Duodenal mucosa (tissue), 2 donors: ENCODE data around the gene PITPNM3.

ENCODE experiments used
- H3K27ac ChIP-seq: one replicate; pipeline ENCODE4 v1.7.0; 2013; ENCODE audit warnings: low read depth, low read length
- H3K27me3 ChIP-seq, 2 donors: one replicate each; pipeline ENCODE4 v1.7.0; 2013; ENCODE audit warnings: low read length in 2 of 2, control low read depth in 1 of 2; ENCODE audit not compliant: insufficient read depth in 2 of 2, control insufficient read depth in 1 of 2
- H3K36me3 ChIP-seq, 2 donors: one replicate each; pipeline ENCODE4 v1.7.0; 2013; ENCODE audit warnings: low read length in 2 of 2, control low read depth in 1 of 2; ENCODE audit not compliant: insufficient read depth in 2 of 2, control insufficient read depth in 1 of 2
- H3K4me1 ChIP-seq, 2 donors: one replicate each; pipeline ENCODE4 v1.7.0; 2013; ENCODE audit warnings: low read length in 2 of 2, control low read depth in 1 of 2; ENCODE audit not compliant: insufficient read depth in 2 of 2, control insufficient read depth in 1 of 2
- H3K4me3 ChIP-seq, 2 donors: one replicate each; pipeline ENCODE4 v1.7.0; 2013; ENCODE audit warnings: low read length in 2 of 2, low read depth in 1 of 2
- H3K9ac ChIP-seq, 2 donors: one replicate each; pipeline ENCODE4 v1.7.0; 2013; ENCODE audit warnings: low read length in 2 of 2, low read depth in 1 of 2
- H3K9me3 ChIP-seq, 2 donors: one replicate each; pipeline ENCODE4 v1.7.0; 2013; ENCODE audit warnings: low read length in 2 of 2, control low read depth in 1 of 2; ENCODE audit not compliant: control insufficient read depth in 1 of 2

Gene PITPNM3

GRCh38 chr17:6592173-6592572 is 35.8 kb upstream of the PITPNM3 start:
- no peak overlapping the region for H3K27ac ChIP-seq
- H3K36me3 ChIP-seq: peaks cover 30 to 64% of the 10 kb centered on the region in 2 donors

GRCh38 chr17:6591599-6592158 is 35.3 kb upstream of the PITPNM3 start:
- Histone ChIP-seq H3K27me3 (no peaks in the 10 kb centered on the region), H3K4me1 (peaks cover 4 to 6% of the 10 kb centered on the region in 2 donors), H3K27ac (no peak overlapping the region), H3K4me3 (no peak overlapping the region), H3K9ac (no peak overlapping the region), H3K36me3 (peaks cover 30 to 66% of the 10 kb centered on the region in 2 donors), H3K9me3 (no peaks in the 10 kb centered on the region)

More at GRCh38 chr17:6592173-6592572, 35.8 kb upstream of the PITPNM3 start:
- H3K9ac ChIP-seq: no peak overlapping the region
- H3K4me3 ChIP-seq: no peak overlapping the region
- H3K27me3 ChIP-seq: no peaks in the 10 kb centered on the region
- H3K4me1 ChIP-seq: peaks cover 4 to 6% of the 10 kb centered on the region in 2 donors
- no peaks in the 10 kb centered on the region for H3K9me3 ChIP-seq

GRCh38 chr17:6589266-6589946 is 33.1 kb upstream of the PITPNM3 start:
- Histone ChIP-seq H3K9ac (no peak overlapping the region), H3K27me3 (no peaks in the 10 kb centered on the region), H3K27ac (no peak overlapping the region), H3K4me1 (peaks cover 4 to 6% of the 10 kb centered on the region in 2 donors), H3K4me3 (no peak overlapping the region), H3K36me3 (peaks cover 25 to 61% of the 10 kb centered on the region in 2 donors), H3K9me3 (no peaks in the 10 kb centered on the region)

GRCh38 chr17:6588165-6588564 is 31.8 kb upstream of the PITPNM3 start:
- no peaks in the 10 kb centered on the region for H3K9me3 ChIP-seq
- no peaks in the 10 kb centered on the region for H3K27me3 ChIP-seq
- H3K4me3 ChIP-seq: no peak overlapping the region
- H3K27ac ChIP-seq: no peak overlapping the region
- no peak overlapping the region for H3K9ac ChIP-seq
- peaks cover 25 to 54% of the 10 kb centered on the region in 2 donors for H3K36me3 ChIP-seq
- peaks cover 4 to 6% of the 10 kb centered on the region in 2 donors for H3K4me1 ChIP-seq

GRCh38 chr17:6587310-6587709 is 31.0 kb upstream of the PITPNM3 start:
- Histone ChIP-seq H3K4me3 (no peak overlapping the region), H3K9ac (no peak overlapping the region), H3K9me3 (no peaks in the 10 kb centered on the region), H3K36me3 (peaks cover 25 to 57% of the 10 kb centered on the region in 2 donors), H3K27me3 (no peaks in the 10 kb centered on the region), H3K4me1 (peaks cover under 1 to 6% of the 10 kb centered on the region in 2 donors), H3K27ac (no peak overlapping the region)

GRCh38 chr17:6583411-6583810 is 27.1 kb upstream of the PITPNM3 start:
- Histone ChIP-seq H3K27me3 (no peaks in the 10 kb centered on the region), H3K27ac (no peak overlapping the region), H3K36me3 (peaks cover 8 to 45% of the 10 kb centered on the region in 2 donors), H3K9ac (no peak overlapping the region), H3K4me1 (no peaks in the 10 kb centered on the region), H3K9me3 (no peaks in the 10 kb centered on the region), H3K4me3 (no peak overlapping the region)

- Histone ChIP-seq H3K9ac (no peak overlapping the region), H3K4me3 (no peak overlapping the region), H3K4me1 (peaks cover 0 to 2% of the 10 kb centered on the region in 2 donors), H3K27ac (no peak overlapping the region), H3K27me3 (no peaks in the 10 kb centered on the region), H3K9me3 (no peaks in the 10 kb centered on the region), H3K36me3 (peaks cover 2 to 28% of the 10 kb centered on the region in 2 donors)
Measured at GRCh38 chr17:6580625-6581024, 24.3 kb upstream of the PITPNM3 start.

GRCh38 chr17:6578491-6578890 is 22.1 kb upstream of the PITPNM3 start:
- H3K27me3 ChIP-seq: no peaks in the 10 kb centered on the region
- H3K9me3 ChIP-seq: no peaks in the 10 kb centered on the region
- peaks cover 5 to 10% of the 10 kb centered on the region in 2 donors for H3K4me1 ChIP-seq
- H3K4me3 ChIP-seq: no peak overlapping the region
- H3K9ac ChIP-seq: no peak overlapping the region
- no peak overlapping the region for H3K27ac ChIP-seq
- H3K36me3 ChIP-seq: peaks cover 0 to 27% of the 10 kb centered on the region in 2 donors

GRCh38 chr17:6577686-6578263 is 21.4 kb upstream of the PITPNM3 start:
- Histone ChIP-seq H3K27me3 (no peaks in the 10 kb centered on the region), H3K9me3 (no peaks in the 10 kb centered on the region), H3K4me1 (peaks cover 5 to 10% of the 10 kb centered on the region in 2 donors), H3K4me3 (no peak overlapping the region), H3K36me3 (peaks cover 0 to 25% of the 10 kb centered on the region in 2 donors), H3K9ac (no peak overlapping the region), H3K27ac (no peak overlapping the region)

GRCh38 chr17:6576038-6576785 is 19.9 kb upstream of the PITPNM3 start:
- Histone ChIP-seq H3K27me3 (no peaks in the 10 kb centered on the region), H3K9me3 (no peaks in the 10 kb centered on the region), H3K27ac (no peak overlapping the region), H3K4me1 (peaks cover 5 to 10% of the 10 kb centered on the region in 2 donors), H3K4me3 (no peak overlapping the region), H3K9ac (no peak overlapping the region), H3K36me3 (peaks cover 0 to 18% of the 10 kb centered on the region in 2 donors)
